Measurements from ENCODE around the gene SAMD11. TPM values are rescaled to one million over a fixed set of nuclear protein-coding genes. Genes with fewer than 3 reads are reported as not detected.

The SAMD11 gene
- total RNA-seq, 1 experiment from 2014 or later, result 13.5 TPM

- H3K27ac ChIP-seq (ENCODE audit: insufficient read length, low read depth, low read length), result no peak overlapping the region
- no peak overlapping the region for H3K9ac ChIP-seq (ENCODE audit: extremely low read depth, insufficient read length, low read length)
- no peaks in the 10 kb centered on the region for H3K79me2 ChIP-seq (ENCODE audit: insufficient read depth, low read length)
- no CpG with 5 or more reads among the region's 25 CpGs for WGBS (ENCODE audit: extremely low coverage, insufficient read length, low lambda C conversion rate)
- Mint-ChIP-seq H3K4me3 (no peak overlapping the region), H3K27ac (no peak overlapping the region), H3K27me3 (ENCODE audit: low read depth) (peaks cover 87% of the 10 kb centered on the region), H3K4me1 (peaks cover 6 to 34% of the 10 kb centered on the region in 2 experiments), H3K9me3 (peaks cover 0 to 2% of the 10 kb centered on the region in 2 experiments; a peak in 1 of 5 replicates), H3K36me3 (ENCODE audit: insufficient read depth in 1 of 3, low read depth in 3 of 3) (peaks cover 0 to 3% (median 2%) of the 10 kb centered on the region in 3 experiments; a peak in 2 of 7 replicates)
- H4K5ac ChIP-seq (ENCODE audit: insufficient read length, low read depth, low read length), result no peak overlapping the region
- TF ChIP-seq, protein P1, sequence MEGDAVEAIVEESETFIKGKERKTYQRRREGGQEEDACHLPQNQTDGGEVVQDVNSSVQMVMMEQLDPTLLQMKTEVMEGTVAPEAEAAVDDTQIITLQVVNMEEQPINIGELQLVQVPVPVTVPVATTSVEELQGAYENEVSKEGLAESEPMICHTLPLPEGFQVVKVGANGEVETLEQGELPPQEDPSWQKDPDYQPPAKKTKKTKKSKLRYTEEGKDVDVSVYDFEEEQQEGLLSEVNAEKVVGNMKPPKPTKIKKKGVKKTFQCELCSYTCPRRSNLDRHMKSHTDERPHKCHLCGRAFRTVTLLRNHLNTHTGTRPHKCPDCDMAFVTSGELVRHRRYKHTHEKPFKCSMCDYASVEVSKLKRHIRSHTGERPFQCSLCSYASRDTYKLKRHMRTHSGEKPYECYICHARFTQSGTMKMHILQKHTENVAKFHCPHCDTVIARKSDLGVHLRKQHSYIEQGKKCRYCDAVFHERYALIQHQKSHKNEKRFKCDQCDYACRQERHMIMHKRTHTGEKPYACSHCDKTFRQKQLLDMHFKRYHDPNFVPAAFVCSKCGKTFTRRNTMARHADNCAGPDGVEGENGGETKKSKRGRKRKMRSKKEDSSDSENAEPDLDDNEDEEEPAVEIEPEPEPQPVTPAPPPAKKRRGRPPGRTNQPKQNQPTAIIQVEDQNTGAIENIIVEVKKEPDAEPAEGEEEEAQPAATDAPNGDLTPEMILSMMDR (conservative IDR thresholded peaks at IDR 0.05), result no peak
- no peak overlapping the region for H3K4me2 ChIP-seq (ENCODE audit: insufficient read depth, insufficient read length, low read length)
- H3K56ac ChIP-seq (ENCODE audit: insufficient read length, low read depth, low read length), result no peak overlapping the region
- H2BK20ac ChIP-seq (ENCODE audit: low read depth, low read length, poor library complexity, severe bottlenecking), result no peak overlapping the region
- H3K9me3 ChIP-seq (ENCODE audit: control insufficient read depth, low read depth, low read length), result no peaks in the 10 kb centered on the region
- no peak overlapping the region for H4K8ac ChIP-seq (replicated peaks; ENCODE audit: insufficient read length, low read depth, low read length)
- no peak overlapping the region for H2BK12ac ChIP-seq (ENCODE audit: insufficient read length, low read depth, low read length)
- H4K91ac ChIP-seq (ENCODE audit: insufficient read length, low read depth, low read length), result no peak overlapping the region
- no peaks in the 10 kb centered on the region for H3K4me1 ChIP-seq (ENCODE audit: insufficient read depth, low read length)
- H4K20me1 ChIP-seq (ENCODE audit: control insufficient read depth, insufficient read depth, insufficient read length), result peaks cover 5% of the 10 kb centered on the region
- peaks cover 58% of the 10 kb centered on the region for H3K27me3 ChIP-seq (ENCODE audit: insufficient read depth, low read length)
- no peak overlapping the region for H2AK5ac ChIP-seq (ENCODE audit: insufficient read length, low read length)
- no peak overlapping the region for H2BK15ac ChIP-seq (ENCODE audit: low read depth, low read length)
- H2BK5ac ChIP-seq (ENCODE audit: insufficient read length, low read length), result no peak overlapping the region
- no peaks in the 10 kb centered on the region for H3K79me1 ChIP-seq (ENCODE audit: insufficient read depth, low read depth, low read length, poor library complexity, severe bottlenecking)
- H3K23ac ChIP-seq (ENCODE audit: insufficient read length, low read depth, low read length), result no peak overlapping the region
- no peak for DNase-seq
- no peak overlapping the region for H3T11ph ChIP-seq (ENCODE audit: low read length)
- H2AFZ ChIP-seq (ENCODE audit: low read length), result no peak overlapping the region
- H3K4ac ChIP-seq (ENCODE audit: low read depth, low read length), result no peak overlapping the region
- H3K18ac ChIP-seq (ENCODE audit: insufficient read length, low read depth, low read length), result no peak overlapping the region
- no peak overlapping the region for H3K14ac ChIP-seq (ENCODE audit: insufficient read depth, low read length)
- no peak overlapping the region for H2BK120ac ChIP-seq (ENCODE audit: low read depth, low read length, poor library complexity, severe bottlenecking)
- no peaks in the 10 kb centered on the region for H3K23me2 ChIP-seq (ENCODE audit: insufficient read length, low read depth, low read length, poor library complexity, severe bottlenecking)
Observed at GRCh38 chr1:932776-933602, 9.3 kb downstream of the SAMD11 start.

All from H9 (cell line).